GM21528 (cell line): ENCODE measurements around the gene RTN4RL2.
"Not testable (repeated sequence)": the region's sequence is repeated elsewhere in the genome, so short reads cannot be mapped to it uniquely, and the experiment has no call there.

Experiments used
- ATAC-seq: cut with Tn5 transposase; IDR thresholded peaks from one replicate; pipeline ENCODE4 v1.9.1; 2021; ENCODE audit warnings: mild to moderate bottlenecking, moderate library complexity; ENCODE audit not compliant: unreplicated experiment, low FRiP score

RTN4RL2 gene

DNA sequence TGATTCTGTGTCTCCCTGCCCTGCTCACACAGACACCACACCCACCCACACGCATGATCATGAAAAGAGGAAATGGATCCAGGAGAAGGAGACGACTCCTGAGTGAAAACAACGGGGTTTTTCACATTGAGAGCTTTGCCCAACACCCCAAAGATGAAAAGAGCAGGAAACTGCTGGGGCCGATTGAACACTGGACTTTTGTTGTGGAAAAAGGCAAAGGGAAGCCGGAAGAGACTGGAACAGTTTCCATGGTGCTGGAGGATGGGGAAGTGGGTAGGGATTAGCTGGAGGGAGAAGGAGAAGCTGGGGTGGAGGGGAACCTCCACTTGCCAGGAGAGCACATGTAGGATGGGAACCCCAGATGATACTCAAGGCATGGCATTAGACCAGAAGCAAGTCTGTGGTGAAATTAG, 28.2 kb upstream of the RTN4RL2 start:
- ATAC-seq: no peak

DNA sequence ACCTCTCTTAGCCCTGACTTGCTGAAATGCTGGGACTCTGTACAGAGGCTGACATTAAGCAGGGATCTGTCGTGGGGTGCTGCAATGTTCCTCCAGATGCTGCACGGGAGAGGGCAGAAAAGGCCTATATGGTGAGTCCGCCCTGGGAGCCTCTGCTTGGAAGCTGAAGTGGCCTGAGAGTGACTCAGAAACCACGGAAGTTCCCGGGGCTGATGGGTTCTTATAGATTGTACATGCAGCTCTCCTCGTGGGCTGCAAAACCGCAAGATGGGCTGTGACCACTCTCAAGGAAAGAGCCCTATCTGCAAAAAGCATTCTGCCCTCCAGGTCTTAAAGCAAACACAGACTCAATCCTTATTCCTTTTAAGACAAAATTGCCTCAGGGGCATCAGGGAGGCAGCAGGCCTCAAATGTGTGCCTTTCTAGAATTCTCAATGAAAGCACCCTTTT, 27.6 kb upstream of the RTN4RL2 start:
- no peak for ATAC-seq

DNA sequence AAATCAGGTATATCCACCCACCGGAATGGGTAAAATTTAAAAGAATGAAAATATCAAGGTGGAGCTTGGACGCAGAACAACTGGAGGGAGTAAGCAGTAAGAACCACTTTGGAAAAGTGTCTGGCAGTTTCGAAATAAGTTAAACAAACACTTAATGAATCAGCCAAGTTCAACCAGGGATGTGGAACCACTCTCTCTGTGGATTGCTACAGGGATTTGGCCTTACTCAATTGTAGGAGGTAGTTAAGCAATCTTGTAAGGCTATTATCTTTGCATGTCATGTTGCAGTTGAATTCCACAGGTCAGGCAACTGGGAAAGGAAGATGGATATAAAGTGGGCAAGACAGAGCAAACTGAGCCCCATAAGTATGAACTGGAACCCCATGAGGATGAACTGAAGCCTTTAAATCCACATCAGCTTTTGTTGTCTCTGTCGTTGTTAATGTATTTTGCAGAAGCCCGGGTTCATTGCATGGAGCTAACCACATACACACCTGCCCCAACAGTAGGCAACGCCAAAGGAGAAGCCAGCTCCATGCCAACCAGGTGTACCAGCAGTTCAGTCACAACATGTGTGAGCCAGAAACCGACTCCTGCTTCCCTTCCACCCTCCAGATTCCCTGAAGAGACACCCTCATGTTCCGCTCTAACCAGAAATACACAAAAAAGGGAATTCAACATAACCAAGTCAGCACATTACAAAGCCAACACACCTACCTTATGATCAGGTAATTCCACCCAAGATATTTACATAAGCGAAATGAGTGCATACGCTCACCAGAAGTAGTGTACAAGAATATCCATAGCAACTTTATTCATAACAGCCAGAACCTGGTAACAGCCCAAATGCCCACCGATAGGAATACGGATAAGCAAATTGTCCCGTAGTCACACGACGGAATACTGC, 25.4 kb upstream of the RTN4RL2 start:
- ATAC-seq: no peak

DNA sequence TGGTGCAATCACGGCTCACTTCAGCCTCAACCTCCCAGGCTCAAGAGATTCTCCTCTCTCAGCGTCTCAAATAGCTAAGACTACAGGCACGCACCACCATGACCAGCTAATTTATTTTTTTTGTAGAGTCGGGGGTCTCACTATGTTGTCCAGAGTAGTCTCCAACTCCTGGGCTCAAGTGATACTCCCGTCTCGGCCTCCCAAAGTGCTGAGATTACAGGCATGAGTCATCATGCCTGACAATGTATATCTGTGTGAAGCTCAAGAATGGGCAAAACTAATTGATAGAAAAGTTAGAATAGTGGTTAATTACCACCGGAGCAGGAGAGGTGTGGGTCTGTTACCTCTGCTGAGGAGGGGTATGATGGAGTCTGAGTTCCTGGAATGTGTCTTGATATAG, 24.3 kb upstream of the RTN4RL2 start:
- ATAC-seq: no peak

DNA sequence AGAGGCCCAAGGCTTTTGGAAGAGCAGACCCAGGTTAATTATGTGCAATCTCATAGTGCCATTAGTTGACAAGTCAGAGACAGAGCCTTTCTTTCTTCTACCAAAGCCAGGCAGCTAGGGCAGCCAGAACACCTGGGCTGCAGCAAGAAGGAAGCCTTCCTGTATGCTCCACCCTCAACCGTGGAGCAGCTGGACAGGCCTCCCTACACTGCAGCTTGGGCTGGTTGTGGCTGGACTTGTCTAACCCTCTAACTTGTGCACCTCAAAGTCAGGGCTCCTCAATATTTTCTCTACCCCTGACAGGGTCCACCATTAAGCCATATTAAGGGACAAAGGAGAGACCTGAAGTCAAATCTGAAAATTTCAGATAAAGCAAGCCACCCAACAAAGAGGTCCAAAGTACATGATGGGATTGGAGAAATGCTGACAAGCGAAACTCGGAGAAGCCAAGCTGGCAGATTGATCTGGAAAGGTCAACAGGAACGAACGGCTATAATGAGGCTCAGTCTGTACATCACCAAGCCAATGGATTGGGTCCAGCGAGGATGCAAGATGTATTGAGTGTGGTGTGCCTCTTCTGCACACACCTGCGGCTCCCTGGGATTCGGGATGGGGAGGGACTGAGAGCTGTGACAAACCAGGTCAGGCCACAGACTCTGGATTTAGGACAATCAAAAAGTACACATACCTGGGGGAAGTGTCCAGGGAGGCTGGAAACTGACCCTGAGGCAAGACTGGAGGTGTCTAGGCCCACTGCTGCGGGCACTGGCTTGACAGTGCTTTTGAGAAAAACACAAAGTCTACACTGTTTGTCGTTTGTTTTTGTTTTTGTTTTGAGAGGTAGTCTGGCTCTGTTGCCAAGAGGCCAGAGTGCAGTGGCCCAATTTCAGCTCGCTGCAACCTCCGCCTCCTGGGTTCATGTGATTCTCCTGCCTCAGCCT, 21.7 kb upstream of the RTN4RL2 start:
- no peak for ATAC-seq

DNA sequence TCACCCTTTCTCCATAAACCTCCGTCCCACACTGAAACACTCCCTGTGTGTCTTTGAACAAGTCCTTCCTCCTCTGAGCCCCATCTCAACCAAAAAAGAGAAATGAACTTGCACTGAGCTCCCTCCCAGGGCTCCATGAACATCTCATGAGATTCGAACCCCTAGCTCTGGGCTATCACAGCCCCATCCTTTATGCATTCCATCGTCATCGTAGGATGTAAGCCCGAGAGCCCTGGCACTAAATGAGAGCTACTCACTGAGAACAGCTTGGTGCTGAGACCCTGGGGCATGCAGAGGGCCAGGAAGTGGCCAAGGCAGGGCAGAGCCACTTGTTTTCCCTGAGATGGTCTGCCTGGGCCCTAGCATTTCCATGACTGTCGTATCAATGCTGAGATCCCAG, 20.5 kb upstream of the RTN4RL2 start:
- no peak for ATAC-seq

DNA sequence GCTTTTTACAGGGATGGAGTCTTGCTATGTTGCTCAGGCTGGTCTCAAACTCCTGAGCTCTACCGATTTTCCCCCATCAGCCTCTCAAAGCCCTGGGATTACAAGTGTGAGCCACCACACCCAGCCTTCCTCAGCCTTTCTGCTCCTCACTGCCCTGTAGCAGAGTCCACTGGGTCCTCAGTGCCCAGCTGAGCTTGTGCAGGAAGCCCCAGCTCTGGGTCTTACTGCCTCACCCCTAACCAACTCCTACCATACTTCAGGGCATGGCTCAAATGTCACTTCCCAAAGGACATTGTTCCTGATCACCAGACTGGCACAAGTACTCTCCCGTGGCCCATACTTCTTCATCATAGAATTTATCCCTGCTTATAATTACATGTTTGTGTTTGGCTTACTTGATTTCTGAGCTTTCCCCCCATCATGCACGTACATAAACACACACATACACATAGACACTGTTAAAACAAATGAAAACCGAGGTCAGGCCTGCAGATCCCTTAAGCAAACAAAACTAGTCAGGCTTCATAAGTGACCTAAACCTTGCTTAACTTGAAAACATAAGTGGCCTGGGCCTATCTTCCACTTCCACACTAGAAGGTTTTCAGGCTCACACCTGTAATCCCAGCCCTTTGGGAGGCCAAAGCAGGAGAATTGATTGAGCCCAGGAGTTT, 19.4 kb upstream of the RTN4RL2 start:
- ATAC-seq: no peak

DNA sequence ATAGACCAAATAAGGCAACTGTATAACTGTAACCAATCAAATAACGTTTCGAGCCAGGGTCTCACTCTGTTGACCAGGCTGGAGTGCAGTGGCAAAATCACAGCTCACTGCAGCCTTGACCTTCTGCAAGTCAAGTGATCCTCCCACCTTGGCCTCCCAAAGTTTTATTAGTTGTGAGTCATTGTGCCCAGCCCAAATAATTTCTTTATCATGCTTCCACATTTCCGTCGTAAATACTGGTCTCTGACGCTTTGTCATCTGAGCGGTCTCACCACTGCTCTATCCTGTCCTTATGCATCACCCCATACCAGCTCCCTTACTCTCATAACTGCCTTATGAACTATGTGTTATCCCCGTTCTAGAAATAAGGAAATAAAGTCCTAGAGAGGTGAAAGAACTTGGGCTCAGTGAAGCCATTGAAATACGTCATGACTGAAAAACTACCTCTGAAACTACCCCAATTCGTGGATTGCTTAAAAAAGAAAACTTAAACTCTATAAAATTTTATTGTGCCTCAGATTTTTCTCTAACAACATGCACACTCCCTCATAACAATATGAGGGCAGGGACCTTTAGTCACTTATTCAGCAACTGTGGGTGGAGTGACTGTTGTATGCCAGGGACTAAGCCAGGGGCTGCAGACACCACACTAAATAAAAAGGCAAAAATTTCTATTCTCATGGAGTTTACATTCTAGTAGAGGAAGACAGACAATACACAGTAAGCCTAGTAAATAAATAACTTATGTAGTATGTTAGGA, 15.8 kb upstream of the RTN4RL2 start:
- no peak for ATAC-seq

DNA sequence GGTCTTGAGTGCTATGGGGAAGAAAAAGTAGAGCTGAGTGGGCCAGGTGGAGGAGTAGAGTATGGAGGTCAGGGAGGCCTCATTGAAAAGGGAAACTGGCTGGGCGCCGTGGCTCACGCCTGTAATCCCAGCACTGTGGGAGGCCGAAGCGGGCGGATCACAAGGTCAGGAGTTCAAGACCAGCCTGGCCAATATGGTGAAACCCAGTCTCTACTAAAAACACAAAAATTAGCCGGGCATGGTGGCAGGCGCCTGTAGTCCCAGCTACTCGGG, 15.3 kb upstream of the RTN4RL2 start:
- not testable (repeated sequence) for ATAC-seq

DNA sequence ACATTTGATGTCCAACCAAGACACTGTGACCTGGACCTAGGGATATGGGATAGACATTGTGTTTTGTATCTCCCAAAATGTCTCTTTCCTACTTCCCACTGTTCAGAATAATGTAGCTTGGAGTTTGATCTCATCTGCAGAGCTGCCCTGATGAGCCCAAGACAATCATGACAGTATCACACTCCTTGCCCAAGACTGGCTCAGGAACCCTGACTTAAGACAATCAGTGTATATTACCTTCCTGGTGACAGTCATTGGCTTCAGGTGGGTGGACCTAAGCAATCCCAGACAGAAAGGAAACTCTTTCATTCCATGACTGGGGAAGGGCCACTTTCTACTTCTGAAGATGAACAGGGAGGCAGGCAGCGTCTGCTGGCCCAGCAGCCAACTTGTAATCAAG, 14.3 kb upstream of the RTN4RL2 start:
- no peak for ATAC-seq

DNA sequence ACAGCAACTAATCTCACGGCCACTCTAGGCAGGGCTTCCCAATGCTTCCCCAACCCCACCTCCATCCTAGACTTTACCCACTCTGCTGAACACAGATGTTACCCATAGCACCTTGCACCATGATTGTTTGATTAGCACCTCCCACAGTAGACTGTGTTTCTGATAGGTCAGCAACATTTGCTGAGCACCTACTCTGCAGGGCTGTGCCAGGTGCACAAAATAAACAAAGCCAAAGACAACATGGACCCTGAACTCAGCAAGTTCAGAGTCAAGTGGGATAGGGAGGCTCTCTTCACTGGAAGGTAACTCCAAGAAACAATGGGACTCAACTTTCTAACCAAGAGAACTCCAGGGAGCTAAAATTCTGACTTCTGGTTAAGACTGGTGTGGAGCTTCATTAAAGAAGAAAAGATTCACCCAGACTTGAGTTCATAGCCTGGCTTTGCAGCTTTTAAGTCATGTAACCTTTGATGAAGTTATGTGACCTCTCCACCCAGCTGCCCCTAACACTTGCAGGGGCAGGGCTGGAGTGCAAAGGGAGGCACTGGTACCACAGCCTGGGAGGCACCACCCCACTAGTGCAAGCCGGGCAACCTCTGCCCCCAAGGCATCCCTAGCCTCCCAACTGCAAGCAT, 6.7 kb upstream of the RTN4RL2 start:
- ATAC-seq: no peak

DNA sequence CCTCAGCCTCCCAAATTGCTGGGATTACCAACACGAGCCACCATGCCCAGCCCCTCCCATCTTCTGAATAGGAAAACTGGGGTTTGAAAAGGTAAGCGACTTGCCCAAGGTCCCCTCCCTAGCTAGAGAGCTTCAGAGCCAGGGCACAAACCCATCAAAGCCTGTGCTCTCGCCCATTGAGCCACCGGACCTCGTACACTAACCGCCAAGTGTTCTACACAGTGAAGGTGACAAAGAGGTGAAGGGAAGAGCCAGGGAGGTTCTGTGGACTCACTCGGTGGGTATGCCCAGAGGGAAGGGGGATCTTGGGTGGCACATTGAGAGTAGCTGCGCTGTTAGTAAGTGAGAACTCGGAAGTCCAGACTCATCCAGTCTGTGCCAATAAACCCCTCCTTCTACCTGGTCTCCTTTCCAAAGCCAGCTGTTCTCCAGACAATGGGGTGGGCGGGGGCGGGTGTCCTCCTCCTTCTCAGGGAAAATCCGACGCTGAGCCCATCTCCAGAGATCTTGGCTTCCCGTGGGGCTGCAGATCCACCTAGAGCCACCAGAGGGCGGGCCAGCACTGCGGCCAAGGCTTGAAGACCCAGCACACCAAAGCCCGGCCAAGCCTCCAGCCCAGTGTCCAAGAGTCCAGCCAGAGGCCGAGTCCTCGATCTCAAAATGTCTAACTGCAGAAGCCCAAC, 3.2 kb upstream of the RTN4RL2 start:
- ATAC-seq: peak; percentile 52

DNA sequence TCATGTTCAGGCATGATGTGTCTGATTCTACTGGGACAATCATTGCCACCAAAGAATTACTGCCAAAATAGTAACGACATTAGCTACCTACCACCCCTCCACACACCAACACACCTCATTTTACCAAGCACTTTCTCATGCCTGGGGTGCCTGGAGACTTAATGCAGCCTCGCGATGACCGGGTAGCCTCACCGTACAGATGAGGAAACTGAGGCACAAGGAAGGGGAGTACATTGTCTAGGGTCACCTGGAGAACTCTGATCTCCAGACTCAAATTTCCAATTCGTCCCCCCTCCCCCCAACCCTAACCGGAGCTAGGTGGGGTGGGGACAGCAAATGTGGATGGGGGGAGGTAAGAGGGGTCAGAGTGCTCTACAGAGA, 2.7 kb upstream of the RTN4RL2 start:
- ATAC-seq: peak; percentile 33

DNA sequence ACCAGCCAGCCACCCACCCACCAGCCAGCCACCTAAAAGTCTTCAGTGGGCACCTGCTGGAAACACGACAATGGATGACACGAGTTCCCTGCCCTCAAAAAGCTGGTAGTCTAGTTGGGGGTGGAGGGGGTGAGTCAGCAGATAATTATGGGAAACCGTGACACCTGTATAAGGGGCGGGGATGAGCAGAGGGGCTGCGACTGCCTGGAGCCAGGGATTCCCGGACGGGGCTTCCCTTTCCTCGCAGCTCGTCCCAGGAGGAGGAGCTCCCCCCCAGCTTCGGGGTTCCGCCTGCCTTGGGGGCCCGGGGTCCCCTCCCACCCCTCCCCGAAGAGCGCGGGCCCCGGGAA, 2.3 kb upstream of the RTN4RL2 start:
- no peak for ATAC-seq

DNA sequence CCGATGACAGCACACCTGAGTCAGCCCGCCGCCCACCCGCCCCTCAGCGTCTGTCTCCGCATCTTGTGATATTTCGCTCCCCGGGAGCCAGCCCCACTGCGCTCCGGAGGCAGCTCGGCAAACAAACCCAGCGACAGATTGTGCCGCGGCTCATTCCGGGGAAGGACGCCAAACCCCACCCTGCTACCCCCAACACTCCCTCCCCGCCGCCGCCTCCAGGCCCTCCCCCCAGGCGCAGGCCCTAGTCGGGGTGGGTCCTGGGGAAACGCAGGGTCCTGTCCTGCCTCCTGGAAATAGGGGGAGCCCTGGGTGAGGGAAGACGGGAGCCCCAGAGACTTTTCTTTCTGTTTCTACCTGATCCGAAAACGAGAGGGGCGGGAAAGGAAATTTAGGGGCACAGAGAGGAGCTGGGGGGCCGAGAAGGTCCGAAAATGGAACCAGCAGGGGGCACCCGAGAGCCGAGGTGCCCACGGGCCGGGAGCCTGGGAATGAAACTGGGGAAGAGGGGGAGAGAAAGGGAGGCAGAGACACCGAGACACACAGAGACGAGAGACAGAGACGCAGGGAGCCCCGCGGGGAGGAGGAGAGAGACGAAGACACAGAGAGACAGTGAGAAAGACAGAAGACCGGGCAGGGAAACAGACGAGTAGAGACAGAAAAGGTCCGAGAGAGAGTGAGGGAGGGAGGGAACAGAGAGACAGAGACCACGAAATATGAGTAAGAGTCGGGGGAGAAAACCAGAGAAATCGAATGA, 1.7 kb upstream of the RTN4RL2 start:
- ATAC-seq: no peak

DNA sequence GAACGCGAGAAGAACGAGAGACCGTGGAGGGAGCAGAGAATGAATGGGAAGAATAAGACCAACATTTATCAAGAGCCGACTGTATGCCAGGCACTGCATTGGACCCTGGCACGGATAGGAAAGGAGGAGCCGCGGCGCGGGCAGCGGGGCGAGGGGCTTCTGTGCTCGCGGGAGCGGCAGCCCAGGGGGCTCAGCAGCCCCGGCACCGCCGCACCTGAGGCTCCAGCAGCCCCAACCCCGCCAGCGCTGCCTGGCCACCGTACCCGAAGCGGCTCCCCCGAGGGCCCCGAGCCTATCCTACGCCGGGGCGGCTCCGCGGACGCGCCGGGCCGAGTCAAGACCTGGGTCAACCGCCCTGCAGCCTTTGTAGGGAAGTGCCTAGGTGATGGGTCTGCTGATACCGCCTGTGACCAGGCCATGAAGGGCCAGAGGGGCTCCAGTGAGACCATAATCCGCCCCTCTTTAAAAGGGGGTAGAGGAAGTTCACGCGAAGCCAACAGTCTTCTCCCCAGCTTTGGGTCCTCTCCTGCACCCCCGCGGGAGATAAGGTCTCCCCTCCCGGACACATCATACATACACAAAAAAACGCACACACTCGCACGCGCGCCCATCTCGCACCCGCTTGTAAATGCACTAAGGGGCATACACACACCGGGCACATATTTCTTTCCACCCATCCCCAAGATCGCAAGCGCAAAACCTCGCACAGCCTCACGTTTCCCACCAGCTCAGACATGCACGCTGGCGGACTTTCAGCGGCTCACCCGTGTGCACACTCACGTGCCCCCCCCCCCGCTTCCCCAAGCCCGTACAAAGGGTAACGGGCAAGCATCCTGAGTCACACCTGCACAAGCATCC, 935 bp upstream of the RTN4RL2 start:
- ATAC-seq: no peak

DNA sequence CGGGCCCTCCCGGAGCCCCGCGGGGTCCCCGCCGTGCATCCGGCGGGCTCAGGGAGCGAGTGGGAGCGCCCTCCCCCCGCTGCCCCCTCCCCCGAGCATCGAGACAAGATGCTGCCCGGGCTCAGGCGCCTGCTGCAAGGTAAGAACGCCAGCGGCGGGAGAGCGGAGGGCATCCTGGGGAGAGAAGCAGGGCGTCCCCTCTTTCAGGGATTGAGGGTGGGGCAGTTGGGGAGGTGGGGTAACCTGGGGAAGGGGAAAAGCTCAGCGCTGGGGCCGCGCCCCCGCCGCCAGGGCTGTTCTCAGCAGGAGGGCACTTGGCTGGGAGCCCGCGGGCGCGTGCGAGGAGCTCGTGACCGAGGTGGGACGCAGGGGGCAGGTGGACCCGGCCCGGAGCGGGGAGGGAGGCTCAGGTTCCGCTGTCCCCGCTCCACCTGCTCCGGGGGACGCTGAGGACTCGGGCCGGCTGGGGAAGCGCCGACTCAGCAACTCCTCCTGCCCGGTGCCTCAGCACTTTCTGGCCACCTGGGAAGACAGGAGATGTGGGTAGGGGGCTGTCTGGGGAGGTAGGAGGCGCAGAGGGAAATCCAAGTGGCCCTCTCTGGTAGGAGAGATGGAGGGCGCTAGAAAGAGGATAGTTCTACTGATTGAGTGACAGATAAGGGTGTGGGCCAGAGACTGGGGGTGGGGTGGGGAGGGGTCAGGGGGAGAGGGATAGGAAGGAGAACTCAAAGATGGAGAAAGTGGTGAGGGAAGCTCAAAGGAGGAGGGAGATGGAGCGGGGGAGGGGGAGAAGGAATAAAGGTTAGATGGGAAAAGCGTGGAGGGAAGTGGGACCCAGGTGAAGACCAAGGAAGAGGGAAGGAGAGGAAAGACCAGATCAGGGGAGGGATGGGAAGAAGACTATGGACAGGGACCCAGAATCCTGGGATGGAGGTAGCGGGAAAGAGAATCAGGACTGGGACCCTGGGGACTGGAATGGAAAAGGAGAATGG, 726 bp downstream of the RTN4RL2 start:
- ATAC-seq: no peak
